ENCODE data around the gene ZNF507. TPM values are rescaled to one million over a fixed set of nuclear protein-coding genes. Genes with fewer than 3 reads are reported as not detected.

Gene ZNF507
- total RNA-seq = 29.0 TPM

DNA sequence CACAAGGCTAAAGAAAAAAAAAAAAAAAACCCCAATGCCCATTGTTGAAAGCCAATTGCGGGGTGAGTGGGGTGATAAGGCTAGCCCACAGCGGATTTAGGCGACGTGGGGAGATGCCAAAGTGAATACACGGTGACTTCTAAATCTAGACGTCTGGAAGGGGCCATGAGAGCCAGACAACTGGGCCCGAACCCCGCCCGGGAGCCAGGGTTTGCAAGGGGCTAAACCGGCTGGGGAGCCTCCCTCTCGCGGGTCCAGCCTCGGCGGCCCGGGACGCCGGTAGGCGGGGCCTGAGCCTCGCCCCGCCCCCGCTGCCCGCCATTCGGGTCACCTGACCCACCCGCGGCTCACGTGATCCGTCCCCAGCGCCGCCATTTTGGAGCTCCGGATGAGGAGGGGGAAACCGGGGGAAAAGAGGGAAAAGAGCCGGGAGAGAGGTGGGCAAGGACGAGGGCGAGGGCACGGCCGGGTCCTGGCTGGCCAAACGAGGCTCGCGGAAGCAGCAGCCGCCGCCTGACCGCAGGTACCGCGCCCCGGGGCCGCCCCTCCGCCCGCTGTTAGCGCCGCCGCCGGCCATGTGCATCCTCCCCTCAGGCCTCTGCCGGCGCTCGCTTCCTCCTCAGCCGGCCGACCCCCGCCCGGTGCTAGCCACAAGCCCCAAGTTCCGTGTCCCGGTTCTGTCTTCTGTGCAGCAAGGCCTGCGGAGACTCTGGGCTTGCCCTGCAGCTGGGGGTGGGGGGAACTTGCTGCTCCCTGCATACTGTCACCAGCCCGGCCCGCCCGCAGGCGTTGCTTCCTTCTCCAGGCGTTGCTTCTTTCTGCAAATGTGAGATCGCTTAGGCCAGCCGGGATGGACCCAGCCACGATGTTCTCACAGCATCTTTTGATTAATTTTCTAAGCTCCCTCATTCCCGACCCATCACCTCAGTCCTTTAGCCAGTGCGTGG is at the start of gene ZNF507:
ZNF507 (plus strand) TSS at position 350 of the 947 bp plus-strand sequence. CDS start 7,221 bp downstream, outside the sequence.
- ATAC-seq (peak; percentile 97), DNase-seq (ENCODE audit: low spot score) (peak; percentile 91)
- intact Hi-C loops (cut with DNase I) = no loop called here

DNA sequence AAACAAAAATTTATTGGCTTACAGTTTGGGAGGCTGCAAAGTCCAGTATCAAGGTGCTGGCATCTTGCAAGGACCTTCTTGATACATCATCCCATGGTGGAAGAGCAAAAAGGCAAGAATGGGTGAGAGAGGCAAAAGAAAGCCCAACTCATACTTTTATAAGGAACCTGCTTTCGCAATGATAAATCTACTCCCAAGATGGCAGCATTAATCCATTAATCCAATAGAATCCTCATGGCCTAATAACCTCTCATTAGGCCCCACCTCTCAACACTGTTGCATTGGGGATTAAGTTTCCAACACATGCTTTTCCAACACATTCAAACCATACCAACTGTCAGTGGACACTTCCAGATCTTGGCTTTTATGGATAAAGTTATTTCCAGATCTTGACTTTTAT is 48.7 kb upstream of the ZNF507 start:
- DNase-seq (ENCODE audit: low spot score) = no peak
- intact Hi-C loops (cut with DNase I) = no loop called here
- ATAC-seq = no peak

DNA sequence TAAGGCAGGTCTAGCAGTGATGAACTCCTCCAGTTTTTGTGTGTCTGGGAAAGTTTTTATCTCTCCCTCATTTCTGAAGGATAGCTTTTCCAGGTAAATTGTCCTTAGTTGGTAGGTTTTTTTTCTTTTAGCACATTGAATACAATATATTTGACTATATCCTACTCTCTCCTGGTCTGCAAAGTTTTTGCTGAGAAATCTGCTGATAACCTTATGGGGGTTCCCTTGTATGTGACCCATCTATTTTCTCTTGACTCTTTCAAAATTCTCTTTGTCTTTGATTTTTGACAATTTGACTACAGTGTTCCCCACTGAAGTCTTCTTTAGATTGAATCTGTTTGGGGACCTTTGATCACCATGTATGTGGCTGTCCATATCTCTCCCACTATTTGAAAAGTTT is 42.6 kb upstream of the ZNF507 start:
- DNase-seq (ENCODE audit: low spot score) = no peak
- intact Hi-C loops (cut with DNase I) = no loop called here
- ATAC-seq = no peak

DNA sequence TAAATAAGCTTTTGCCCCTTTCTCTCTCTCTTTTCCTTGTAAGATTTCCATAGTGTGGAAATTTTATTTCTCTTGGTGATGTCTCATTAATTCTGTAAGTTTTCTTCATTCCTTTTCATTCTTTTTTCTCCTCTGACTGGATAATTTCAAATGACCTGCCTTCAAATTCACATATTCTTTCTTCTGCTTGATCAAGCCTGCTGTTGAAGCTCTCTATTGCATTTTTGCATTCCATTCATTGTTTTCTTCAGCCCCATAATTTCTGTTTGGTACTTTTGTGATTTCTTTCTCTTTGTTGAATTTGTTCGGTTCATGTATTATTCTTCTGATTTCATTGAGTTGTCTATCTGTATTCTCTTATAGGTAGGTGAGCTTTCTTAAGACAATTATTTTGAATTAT is 42.2 kb upstream of the ZNF507 start:
- DNase-seq (ENCODE audit: low spot score) = no peak
- intact Hi-C loops (cut with DNase I) = no loop called here
- no peak for ATAC-seq

DNA sequence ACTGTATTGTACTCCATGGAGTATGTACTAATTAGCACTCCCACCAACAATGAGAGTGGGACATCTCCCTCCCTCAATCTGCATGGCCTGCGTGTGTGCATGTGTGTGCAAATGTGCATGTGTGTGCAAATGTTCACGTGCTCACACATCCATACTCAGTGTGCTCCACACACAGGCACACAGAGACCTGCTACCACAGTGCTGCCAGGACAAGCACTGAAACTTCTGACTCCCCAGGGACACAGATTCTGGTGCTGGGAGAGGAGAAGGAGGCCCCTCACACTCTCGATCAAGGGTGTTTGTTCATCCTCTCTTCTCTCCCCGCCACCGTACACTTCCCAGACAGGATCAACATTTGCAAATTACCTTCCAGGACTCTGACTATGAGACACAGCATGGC is 37.8 kb upstream of the ZNF507 start:
- intact Hi-C loops (cut with DNase I) = no loop called here
- ATAC-seq = no peak
- DNase-seq (ENCODE audit: low spot score) = no peak

DNA sequence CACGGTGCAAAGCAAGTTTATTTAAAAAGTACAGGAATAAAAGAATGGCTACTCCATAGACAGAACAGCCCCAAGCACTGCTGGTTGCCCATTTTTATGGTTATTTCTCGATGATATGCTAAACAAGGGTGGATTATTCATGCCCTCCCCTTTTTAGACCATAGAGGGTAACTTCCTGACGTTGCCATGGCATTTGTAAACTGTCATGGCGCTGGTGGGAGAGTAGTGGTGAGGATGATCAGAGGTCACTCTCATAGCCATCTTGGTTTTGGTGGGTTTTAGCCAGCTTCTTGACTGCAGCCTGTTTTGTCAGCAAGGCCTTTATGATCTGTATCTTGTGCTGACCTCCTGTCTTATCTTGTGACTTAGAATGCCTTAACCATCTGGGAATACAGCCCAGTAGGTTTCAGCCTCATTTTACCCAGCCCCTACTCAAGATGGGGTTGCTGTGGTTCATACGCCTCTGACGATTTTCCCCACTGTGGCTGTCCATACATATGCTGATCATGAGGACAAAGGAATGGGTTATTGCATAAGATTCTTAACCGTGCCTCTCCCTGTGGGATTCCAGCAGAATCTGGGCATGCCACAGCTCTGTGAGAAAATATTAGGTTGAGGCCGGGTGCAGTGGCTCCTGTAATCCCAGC is 36.9 kb upstream of the ZNF507 start:
- no peak for DNase-seq (ENCODE audit: low spot score)
- ATAC-seq = no peak
- intact Hi-C loops (cut with DNase I) = no loop called here

DNA sequence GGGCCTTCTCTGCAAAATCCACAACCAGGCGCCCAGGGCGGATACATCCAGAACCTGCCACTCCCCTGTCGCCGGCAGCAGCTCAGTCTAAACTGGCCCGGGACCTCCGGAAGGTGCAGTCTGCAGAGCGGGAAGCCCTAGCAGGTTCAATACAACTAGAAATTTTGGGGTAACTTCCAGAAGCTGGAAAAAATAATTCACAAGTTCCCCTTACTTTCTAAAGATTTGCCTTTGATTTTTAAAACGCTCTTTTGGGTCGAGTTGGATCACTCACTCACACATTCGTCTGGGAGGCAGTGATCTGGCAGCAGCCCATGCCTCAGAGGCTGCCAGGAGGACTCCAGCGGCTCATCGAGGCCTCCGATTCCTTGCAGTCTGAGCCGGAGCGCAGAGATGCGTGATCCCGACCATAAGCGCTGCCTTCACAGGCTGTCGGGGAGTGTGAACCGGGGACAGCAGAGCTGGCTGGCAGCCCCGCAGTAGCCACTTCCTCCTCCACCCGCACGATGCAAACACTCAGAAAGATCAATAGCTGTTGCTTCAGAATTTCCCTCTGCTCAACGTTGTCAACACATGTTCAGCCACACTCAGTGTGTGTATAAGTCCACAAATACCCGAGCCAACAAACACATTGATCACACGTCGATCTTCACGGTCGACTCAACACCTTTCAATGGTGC is 35.6 kb upstream of the ZNF507 start:
- DNase-seq (ENCODE audit: low spot score) (no peak), ATAC-seq (no peak)
- intact Hi-C loops (cut with DNase I) = no loop called here

DNA sequence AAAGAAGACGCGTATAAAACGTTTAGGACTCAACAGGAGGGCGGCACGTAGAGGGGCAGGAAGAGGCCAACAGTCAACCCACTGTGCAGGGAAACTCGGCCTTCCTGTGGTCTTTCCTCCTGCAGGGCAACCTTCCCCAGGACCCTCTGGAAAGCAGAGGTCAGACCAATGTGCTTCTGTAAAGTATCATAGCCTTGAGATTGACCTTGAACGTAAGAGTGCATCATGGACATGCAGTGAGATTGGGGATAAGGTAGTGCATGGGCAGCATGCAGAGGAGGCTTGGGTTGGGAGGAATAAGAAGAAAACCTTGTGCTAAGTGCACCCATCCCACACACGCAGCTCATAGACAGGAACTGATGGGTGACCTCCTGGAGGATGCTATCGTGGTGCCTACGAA is 34.0 kb upstream of the ZNF507 start:
- DNase-seq (ENCODE audit: low spot score) = no peak
- intact Hi-C loops (cut with DNase I) = no loop called here
- no peak for ATAC-seq

DNA sequence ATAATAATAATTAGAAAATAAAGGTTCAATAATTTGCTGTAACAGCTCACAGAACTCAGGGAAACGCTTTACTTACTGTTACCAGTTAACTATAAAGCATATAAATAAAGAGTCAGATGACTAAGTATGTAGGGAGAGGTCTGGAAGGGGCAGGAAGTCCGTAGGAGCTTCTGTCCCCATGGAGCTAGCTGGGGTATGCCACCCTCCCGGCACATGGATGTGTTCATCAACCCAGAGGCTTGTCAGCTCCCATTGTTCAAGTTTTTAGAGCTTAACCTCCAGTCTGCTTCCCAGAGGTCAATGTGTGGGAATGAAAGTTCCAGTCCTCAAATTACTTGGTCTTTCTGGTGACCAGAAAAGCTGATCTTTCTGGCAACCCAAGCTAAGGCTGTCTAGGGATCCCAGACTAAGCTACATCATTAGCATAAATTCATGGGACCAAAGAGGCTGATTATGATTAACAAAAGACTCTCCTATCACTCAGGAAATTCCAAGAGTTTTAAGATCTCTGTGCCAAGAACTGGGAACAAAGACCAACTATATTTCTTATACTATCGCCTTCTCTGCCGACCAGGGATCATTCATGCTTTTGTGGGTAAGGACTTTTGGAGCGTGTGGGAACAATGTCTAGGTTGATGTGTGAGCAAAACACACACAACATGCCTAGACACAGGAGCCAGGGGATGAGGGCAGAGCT is 31.7 kb upstream of the ZNF507 start:
- no peak for DNase-seq (ENCODE audit: low spot score)
- intact Hi-C loops (cut with DNase I) = no loop called here
- no peak for ATAC-seq

DNA sequence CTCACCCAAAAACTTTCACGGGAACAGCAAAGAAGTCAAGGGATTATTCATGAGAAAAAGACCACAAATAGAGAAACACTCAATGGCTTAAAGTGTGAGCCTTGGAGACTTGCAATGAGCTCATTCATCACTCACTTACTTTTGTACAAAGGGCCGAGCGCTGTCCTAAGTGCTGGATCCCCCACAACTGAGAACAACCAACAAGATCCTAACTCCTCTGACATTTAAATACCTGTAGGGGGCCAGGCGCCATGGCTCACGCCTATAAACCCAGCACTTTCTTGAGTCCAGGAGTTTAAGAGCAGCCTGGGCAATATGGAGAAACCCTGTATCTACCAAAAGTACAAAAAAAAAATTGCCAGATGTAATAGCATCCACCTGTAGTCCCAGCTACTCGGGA is 29.4 kb upstream of the ZNF507 start:
- DNase-seq (ENCODE audit: low spot score) = no peak
- no peak for ATAC-seq

DNA sequence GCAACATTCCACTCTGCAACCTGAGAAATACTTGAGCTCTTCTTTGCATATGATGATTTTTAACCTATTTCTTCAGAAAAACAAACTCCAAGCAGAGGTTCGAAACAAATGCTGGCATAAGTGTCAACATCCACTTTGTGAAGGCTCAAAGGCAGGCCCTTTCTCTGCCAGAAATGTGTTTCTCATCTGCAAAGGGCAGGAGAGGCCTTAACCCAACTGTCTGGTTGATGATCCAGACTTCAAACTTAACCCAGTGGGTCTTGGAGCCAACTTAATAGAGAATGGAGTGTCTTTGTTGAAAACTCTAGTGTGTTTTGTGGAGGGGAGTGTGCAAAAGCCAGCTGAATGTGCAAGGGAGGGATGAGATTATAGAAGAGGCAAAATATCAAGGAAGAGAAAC is 28.3 kb upstream of the ZNF507 start:
- intact Hi-C loops (cut with DNase I) = no loop called here
- no peak for DNase-seq (ENCODE audit: low spot score)
- peak; percentile 67 for ATAC-seq

More for the DNA sequence above, 29.4 kb upstream of the ZNF507 start:
- intact Hi-C loops (cut with DNase I) = no loop called here

DNA sequence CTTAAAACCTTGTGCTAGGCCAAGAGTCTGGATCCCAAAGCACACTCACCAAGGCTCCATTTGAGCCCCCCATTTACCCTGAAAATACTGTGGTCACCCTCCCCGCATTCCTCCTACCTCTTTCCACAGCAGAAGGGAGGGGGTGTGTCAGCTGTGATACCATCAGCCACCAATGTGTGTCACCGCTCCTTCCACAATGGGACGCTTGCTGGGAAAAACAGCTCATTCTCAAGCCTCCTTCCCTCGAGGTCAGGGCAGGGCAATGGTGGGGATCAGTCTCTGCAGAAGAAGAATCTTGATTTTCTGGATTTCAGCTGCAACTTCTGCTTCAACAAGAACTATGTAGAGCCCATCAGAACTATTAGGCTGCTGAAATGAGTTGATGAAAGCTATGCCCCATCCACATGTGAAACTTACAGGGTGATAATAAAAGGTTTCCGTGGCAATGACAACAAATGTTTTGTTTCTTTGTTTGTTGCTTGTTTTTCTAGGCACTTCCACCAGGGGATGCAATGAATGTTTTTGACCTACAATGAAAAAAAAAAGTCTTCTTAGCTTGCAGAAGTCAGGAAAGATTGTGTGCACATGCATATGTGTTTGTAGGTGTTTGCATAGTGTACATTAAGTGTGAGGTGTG is 26.4 kb upstream of the ZNF507 start:
- DNase-seq (ENCODE audit: low spot score) = no peak
- intact Hi-C loops (cut with DNase I) = no loop called here
- ATAC-seq = no peak

DNA sequence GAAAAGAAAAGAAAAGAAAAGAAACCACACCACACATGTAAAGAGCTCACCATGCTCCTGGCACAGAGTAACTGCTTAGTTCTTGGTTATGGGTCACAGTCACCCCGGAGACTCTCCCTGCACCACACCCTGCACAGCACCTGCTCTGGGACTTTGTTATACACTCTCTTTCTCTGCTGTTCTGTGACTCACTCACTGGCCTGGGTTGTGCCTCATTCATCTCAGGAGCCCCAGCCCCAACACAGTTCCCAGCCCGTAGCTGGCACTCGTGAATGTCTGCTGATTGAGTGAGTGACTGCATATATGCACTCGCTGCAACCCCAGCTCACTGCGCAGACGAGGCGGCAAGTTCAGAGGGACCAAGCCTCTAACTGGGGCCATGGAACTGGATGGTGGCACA is 22.9 kb upstream of the ZNF507 start:
- intact Hi-C loops (cut with DNase I) = no loop called here
- DNase-seq (ENCODE audit: low spot score) (no peak), ATAC-seq (no peak)

DNA sequence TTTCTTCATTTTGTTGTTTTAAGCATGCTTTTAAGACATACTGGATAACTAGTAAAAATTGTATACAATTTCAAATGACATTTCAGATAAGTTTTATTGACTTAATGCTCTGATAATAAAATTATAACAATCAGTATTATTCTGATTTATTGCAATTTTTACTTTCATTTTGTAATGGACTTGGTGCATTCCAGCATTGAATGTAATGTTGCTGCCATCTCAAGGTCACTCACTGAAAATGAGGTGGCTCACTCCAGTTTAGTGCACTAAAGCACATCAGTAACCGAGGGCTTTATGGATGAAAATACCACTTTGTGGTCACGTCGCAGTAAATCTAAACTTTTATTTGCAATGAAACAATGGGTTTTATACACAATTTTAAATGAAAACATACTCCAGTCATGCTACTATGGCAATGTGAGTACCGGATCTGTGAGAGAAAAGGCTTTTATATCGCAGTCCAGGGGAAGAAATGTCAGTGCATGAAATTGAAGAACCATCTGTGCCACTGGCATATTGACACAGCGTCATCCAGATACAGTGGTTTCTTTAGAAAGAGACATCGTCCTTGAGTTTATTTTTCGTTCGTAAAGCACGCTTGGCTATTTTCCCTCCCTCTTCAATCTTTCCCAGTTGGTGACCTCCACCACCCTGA is 20.7 kb upstream of the ZNF507 start:
- intact Hi-C loops (cut with DNase I) = no loop called here
- ATAC-seq = no peak
- DNase-seq (ENCODE audit: low spot score) = no peak

DNA sequence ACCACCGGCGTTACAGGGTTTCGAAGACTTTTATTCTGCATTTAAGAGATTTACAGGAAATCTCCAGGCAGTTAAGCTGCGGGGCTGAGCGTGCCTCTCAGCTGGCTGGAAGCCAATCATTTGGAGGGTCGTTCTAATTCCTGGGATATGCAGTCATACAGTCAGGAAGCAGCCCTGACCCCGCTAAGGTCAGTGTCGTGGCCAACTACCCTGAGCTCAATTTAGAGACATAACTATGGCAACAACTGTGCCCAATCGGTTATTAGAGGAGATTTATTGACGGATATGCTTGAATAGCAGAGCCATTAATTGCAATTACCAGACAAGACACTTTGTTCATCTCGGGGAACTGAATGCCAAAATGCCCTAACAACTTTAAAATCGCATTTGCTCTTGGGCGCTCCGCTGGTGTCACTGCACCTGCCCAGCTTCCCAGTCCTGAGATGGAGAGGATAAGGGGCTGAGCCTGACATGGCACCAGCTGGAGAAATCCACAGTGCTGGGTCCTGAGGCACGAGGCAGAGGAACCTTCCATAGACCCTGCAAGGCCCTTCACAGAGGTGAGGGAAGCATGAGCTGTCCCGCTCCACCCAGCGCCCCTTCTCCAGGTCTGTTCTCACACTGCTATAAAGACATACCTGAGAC is 15.1 kb upstream of the ZNF507 start:
- ATAC-seq (no peak), DNase-seq (ENCODE audit: low spot score) (no peak)
- intact Hi-C loops (cut with DNase I) = no loop called here

DNA sequence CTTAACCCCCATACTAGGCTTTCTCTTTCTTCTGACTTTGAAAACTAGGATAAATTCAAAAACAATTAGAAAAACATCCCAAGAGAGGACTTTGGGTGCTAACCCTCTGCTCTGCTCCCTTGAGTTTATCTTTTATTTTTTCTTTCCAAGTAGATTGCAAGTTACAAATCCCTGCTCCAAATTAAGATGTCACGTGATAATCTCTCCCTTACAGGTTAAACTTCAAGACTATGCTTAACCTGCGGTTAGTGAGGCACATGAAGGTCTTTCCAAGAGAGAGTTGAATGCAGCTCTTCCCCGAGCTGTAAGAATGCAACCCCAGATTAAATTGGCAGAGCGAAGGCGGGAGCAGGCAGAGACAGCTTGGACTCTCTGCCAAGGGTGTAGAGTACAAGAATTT is 12.2 kb upstream of the ZNF507 start:
- ATAC-seq (no peak), DNase-seq (ENCODE audit: low spot score) (no peak)
- intact Hi-C loops (cut with DNase I) = no loop called here

DNA sequence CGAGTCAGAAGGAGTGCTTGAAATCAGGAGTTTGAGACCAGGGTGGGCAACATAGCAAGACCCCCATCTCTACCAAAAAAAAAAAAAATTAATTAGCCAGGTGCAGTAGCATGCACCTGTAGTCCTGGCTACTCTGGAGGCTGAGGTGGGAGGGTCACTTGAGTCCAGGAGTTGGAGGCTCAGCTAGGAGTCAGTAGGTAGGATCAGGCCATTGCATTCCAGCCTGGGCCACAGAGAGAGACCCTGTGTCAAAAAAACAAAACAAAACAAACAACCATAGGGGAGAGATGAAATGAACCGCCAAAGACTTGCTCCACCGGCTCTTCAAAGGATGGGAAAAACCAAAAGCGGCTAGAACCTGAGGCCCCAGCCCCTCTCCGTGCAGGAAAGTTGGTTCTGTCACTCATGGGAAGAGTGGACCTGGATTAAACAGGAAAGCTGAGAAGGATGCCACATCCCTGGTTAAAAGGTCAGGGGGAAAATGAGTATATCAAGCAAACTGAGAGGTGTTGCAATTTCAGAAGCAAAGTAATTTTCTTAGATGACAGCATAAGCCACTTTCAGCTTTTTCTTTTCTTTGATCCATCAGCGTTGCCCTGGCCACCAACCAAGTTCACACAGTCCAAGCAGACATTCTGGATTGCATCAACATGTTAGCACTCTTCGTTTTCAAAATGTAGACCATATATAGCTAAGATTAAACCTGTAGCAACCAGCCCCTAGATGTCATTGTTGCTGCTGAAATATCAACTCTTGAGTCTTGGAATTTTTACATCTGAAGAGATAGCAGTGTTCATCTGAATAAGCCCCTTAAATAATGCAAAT is 8.9 kb upstream of the ZNF507 start:
- ATAC-seq = peak; percentile 24
- intact Hi-C loops (cut with DNase I) = no loop called here
- no peak for DNase-seq (ENCODE audit: low spot score)
